ENCODE data around the gene CD109. TPM values are rescaled to one million over a fixed set of nuclear protein-coding genes. Genes with fewer than 3 reads are reported as not detected.

CD109 gene
- total RNA-seq, 1 donor from 2014 or later, result 23.6 TPM

Other genes with a start within 250 kb of the CD109 start
- gene CGAS, start 243.9 kb upstream of the CD109 start, total RNA-seq, result 45.0 and 49.7 TPM in 2 replicates
- 35.5 and 35.7 TPM in 2 replicates for gene MTO1, start 234.5 kb upstream of the CD109 start, total RNA-seq
- gene EEF1A1, start 175.2 kb upstream of the CD109 start, total RNA-seq, result 9,514 and 9,634 TPM in 2 replicates
- gene SLC17A5, start 42.2 kb upstream of the CD109 start, total RNA-seq, result 4.9 TPM in 2 replicates

All from activated CD4-positive, alpha-beta T cell treated with anti-CD3 and anti-CD28 coated beads, Interleukin-2, amount 10 ng/mL, durations not matched to agents 24 days and 14 days (primary cell).